HepG2 (cell line): ENCODE results near the gene CAPZA1. TPM values are rescaled to one million over a fixed set of nuclear protein-coding genes. Genes with fewer than 3 reads are reported as not detected.

Source experiments
- ATAC-seq: fragments of 200-7000 bp; cut with Tn5 transposase; 3 replicates; pipeline ENCODE4 v1.9.1; 2020; ENCODE audit warnings: mild to moderate bottlenecking, moderate library complexity
- BruUV-seq: library from RNA; stranded (reverse); fragments of 400-500 nt; replicated peaks from 2 replicates; lab custom pipeline; 2021; lab: Mats Ljungman, UMichigan
- CTCF ChIA-PET: fragments of 300-600 bp; formaldehyde crosslinking; extraction: SDS; loops from one replicate; lab custom pipeline; 2021; ENCODE audit warnings: low total read pairs, inconsistent platforms, low intra/inter-chr PET ratio; lab: Yijun Ruan, JAX
- POLR2A ChIA-PET: fragments of 350-600 bp; sonication (Branson Sonifier 250); formaldehyde crosslinking; loops from one replicate; lab custom pipeline; 2020; ENCODE audit warnings: antibody characterized with exemption, inconsistent platforms; lab: Yijun Ruan, JAX
- DNase-seq: peaks from one replicate; pipeline ENCODE4 v3.0.0-alpha.2; 2015; ENCODE audit warnings: low spot score
- FAIRE-seq: peaks from 3 replicates; lab custom pipeline; 2011; peaks lifted over from hg19 to GRCh38; lab: Jason Lieb, UNC
- H2AFZ ChIP-seq: one replicate; pipeline ENCODE4 v1.6.1; 2011; ENCODE audit warnings: low read length, inconsistent platforms
- H3K27ac ChIP-seq: fragments of 300-600 bp; 3 replicates; pipeline ENCODE4 v1.8.0; 2011; ENCODE audit warnings: mixed run types, mild to moderate bottlenecking, mixed read lengths, low read length, inconsistent platforms; ENCODE audit not compliant: insufficient read depth; ENCODE audit errors: extremely low read length
- H3K27me3 ChIP-seq, 2 experiments: fragments of 200-600 bp in 1 of 2; 2 replicates in 1 of 2; 3 replicates in 1 of 2; pipeline versions ENCODE4 v1.6.0 to v1.8.0; 2011; ENCODE audit warnings: low read length in 2 of 2, mild to moderate bottlenecking in 2 of 2, moderate library complexity in 2 of 2, inconsistent platforms in 1 of 2; ENCODE audit not compliant: insufficient read depth in 2 of 2, control insufficient read depth in 1 of 2
- H3K36me3 ChIP-seq, 2 experiments: fragments of 200-600 bp in 1 of 2; replicated peaks in 1 of 2; 2 replicates in 1 of 2; 3 replicates in 1 of 2; pipeline versions ENCODE4 v1.5.1 to v1.8.0; 2011; ENCODE audit warnings: low read length in 2 of 2, inconsistent platforms in 1 of 2; ENCODE audit not compliant: insufficient read depth in 2 of 2, control insufficient read depth in 1 of 2
- H3K4me1 ChIP-seq: 2 replicates; pipeline ENCODE4 v1.5.1; 2012; ENCODE audit warnings: low read length, inconsistent platforms; ENCODE audit not compliant: insufficient read depth
- H3K4me2 ChIP-seq: 2 replicates; pipeline ENCODE4 v1.6.0; 2011; ENCODE audit warnings: low read depth, low read length, inconsistent platforms
- H3K4me3 ChIP-seq, 3 experiments: fragments of 200-600 bp in 1 of 3; sonication (generic), shearing (Covaris generic) in 1 of 3; replicated peaks in 1 of 3; 2 replicates each; pipeline ENCODE4 v1.5.1; 2011 to 2016; ENCODE audit warnings: low read length in 3 of 3, inconsistent platforms in 2 of 3, low read depth in 2 of 3, mild to moderate bottlenecking in 2 of 3, control low read depth in 1 of 3, mixed read lengths in 1 of 3; ENCODE audit not compliant: insufficient read depth in 1 of 3
- H3K79me2 ChIP-seq: one replicate; pipeline ENCODE4 v1.6.1; 2011; ENCODE audit warnings: low read length, inconsistent platforms; ENCODE audit not compliant: insufficient read depth
- H3K9ac ChIP-seq: 2 replicates; pipeline ENCODE4 v1.6.0; 2011; ENCODE audit warnings: mild to moderate bottlenecking, low read depth, low read length, inconsistent platforms; ENCODE audit not compliant: insufficient read depth
- H3K9me3 ChIP-seq: 2 replicates; pipeline ENCODE4 v1.5.1; 2012; ENCODE audit warnings: mild to moderate bottlenecking, low read length
- H4K20me1 ChIP-seq: 2 replicates; pipeline ENCODE4 v1.6.0; 2011; ENCODE audit warnings: inconsistent platforms, mild to moderate bottlenecking, low read length, moderate library complexity; ENCODE audit not compliant: insufficient read depth
- CREM ChIP-seq, 2 experiments: sonication (generic) in 1 of 2; formaldehyde crosslinking in 1 of 2; IDR thresholded peaks; 2 replicates each; pipeline versions ENCODE4 v1.4.0 to v1.6.1; 2016 to 2020; ENCODE audit warnings: antibody characterized with exemption in 1 of 2, mild to moderate bottlenecking in 1 of 2, missing genetic modification reagents in 1 of 2
- FOXC1 ChIP-seq: sonication (generic); formaldehyde crosslinking; IDR thresholded peaks from 2 replicates; pipeline ENCODE4 v1.8.0; 2022; ENCODE audit warnings: mild to moderate bottlenecking, missing genetic modification reagents, borderline replicate concordance
- JUND ChIP-seq: sonication (generic); formaldehyde crosslinking; IDR thresholded peaks from 2 replicates; pipeline ENCODE4 v1.8.0; 2022; ENCODE audit warnings: mild to moderate bottlenecking, missing genetic modification reagents
- NCOA5 ChIP-seq: sonication (generic); formaldehyde crosslinking; IDR thresholded peaks from 2 replicates; pipeline ENCODE4 v1.4.0; 2020; ENCODE audit warnings: missing genetic modification reagents
- ONECUT2 ChIP-seq: sonication (generic); formaldehyde crosslinking; IDR thresholded peaks from 2 replicates; pipeline ENCODE4 v1.4.0; 2020; ENCODE audit warnings: missing genetic modification reagents
- PPARG ChIP-seq: conservative IDR thresholded peaks from 2 replicates; pipeline ENCODE4 v1.6.1; 2016; ENCODE audit warnings: missing biosample characterization, missing genetic modification reagents
- PRMT3 ChIP-seq: sonication (generic); formaldehyde crosslinking; IDR thresholded peaks from 2 replicates; pipeline ENCODE4 v1.8.1; 2022; ENCODE audit warnings: low read depth, mild to moderate bottlenecking, moderate library complexity, missing genetic modification reagents, borderline replicate concordance
- ZBTB43 ChIP-seq: sonication (generic); formaldehyde crosslinking; conservative IDR thresholded peaks from 2 replicates; pipeline ENCODE4 v1.4.0; 2020; ENCODE audit warnings: missing genetic modification reagents
- ZNF614 ChIP-seq: IDR thresholded peaks from 2 replicates; pipeline ENCODE4 v1.6.1; 2018; ENCODE audit warnings: missing biosample characterization, missing genetic modification reagents, inconsistent platforms, borderline replicate concordance
- ZNF850 ChIP-seq: sonication (generic); formaldehyde crosslinking; conservative IDR thresholded peaks from 2 replicates; pipeline ENCODE4 v1.9.0; 2021; ENCODE audit warnings: mild to moderate bottlenecking, missing genetic modification reagents
- WGBS: methylation state at CpG from one replicate; pipeline ENCODE4 v1.1.6; 2017; ENCODE audit warnings: low lambda C conversion rate; 5-methylcytosine and 5-hydroxymethylcytosine counted together
- in situ Hi-C: cut with HindIII; loops from 2 replicates; pipeline ENCODE4 v1.10.0; 2017; ENCODE audit warnings: low pct_unique_long_range_greater_than_20kb; ENCODE audit not compliant: extremely low pct_ligation_motif_present
- intact Hi-C: fragments of 100-400 bp; cut with micrococcal nuclease; formaldehyde crosslinking; loops from one replicate; pipeline ENCODE4 v1.10.0; 2022; ENCODE audit not compliant: unreplicated experiment
- polyA plus RNA-seq, 8 experiments: library from polyadenylated mRNA; depleted of rRNA in 3 of 8; stranded (reverse) in 7 of 8; unstranded in 1 of 8; fragments of >200 nt; fragmentation: Illumina TruSeq in 4 of 8; extraction: Trizol in 4 of 8; gene quantifications; 2 replicates each; pipeline versions ENCODE4 v1.2.1 to v1.2.3, GENCODE V29; 2011 to 2016; ENCODE audit warnings: low read depth in 4 of 8, missing spikeins in 1 of 8, mixed read lengths in 1 of 8; ENCODE audit not compliant: insufficient read depth in 1 of 8
- total RNA-seq, 5 experiments: library from RNA; depleted of rRNA; stranded (reverse); fragments of >200 nt; fragmentation: Illumina TruSeq; extraction: Trizol; gene quantifications; 2 replicates each; pipeline ENCODE4 v1.2.3, GENCODE V29; 2016; ENCODE audit warnings: low read depth in 1 of 5
- TF ChIP-seq, protein P1 (sequence below): sonication (generic); formaldehyde crosslinking; IDR thresholded peaks from 2 replicates; pipeline ENCODE4 v1.5.1; 2020; ENCODE audit warnings: missing genetic modification reagents, mild to moderate bottlenecking, borderline replicate concordance

CAPZA1 gene
- total and polyA plus RNA-seq, 2 of the 13 experiments (the other 11 are each of a cell fraction or from before 2014, with no cell fraction given), result 67.0 to 117 TPM

DNA sequence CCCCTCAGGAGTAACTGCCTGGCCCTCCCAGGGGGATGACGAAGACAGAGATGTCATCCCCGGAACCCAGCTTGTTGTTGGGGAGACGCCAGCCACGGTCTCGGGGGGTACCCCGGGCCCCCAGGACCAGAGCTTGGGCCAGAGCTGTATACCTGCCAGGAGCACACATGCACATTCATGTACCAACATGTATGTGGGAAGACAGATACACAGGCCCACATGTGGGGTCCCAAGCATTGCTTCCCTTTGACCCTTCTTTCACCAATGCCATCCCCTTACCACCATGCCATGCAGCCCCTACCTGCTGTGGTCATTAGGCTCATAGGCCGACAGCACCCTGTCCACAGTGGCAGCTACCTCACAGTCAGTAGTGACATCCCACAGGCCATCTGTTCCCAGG lies 90.5 kb downstream of the CAPZA1 start (continued):
- no peak for TF ChIP-seq CREM (IDR thresholded peaks at IDR 0.05)
- TF ChIP-seq CREM (CRISPR knock-in tag; IDR thresholded peaks at IDR 0.05), result no peak
- TF ChIP-seq ZNF850, result no peak
- no peak for TF ChIP-seq ZNF614 (CRISPR knock-in tag)

DNA sequence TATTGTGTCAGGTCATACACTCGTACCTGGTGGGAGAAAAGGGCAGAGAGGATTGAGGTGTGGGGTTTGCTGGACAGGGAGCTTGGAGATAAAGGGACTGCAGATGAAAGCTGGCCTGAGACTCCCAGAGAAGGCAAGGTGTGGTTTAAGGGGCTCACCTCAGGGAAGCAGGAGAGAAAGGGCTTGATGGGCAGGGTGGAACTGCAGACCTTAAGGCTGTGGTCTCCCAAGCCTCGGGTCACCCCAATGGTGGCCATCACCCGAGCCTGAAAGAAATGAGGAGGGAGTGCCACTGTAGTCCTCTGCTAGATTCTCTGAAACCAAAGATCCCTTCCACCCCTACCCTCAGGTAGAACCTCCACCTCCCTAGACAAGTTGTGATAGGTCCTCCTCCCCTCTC lies 91.0 kb downstream of the CAPZA1 start:
- POLR2A ChIA-PET, result interaction anchor here (1.4 kb wide), 1 partner anchor 15 kb away, joined by 3 read pairs; no protein-coding TSS in a partner anchor
- no peaks in the 10 kb centered on the region for H4K20me1 ChIP-seq
- TF ChIP-seq ZBTB43, result no peak
- no peak for TF ChIP-seq JUND (CRISPR knock-in tag)
- TF ChIP-seq PPARG (CRISPR knock-in tag), result no peak
- no peak for TF ChIP-seq FOXC1 (CRISPR knock-in tag)
- TF ChIP-seq PRMT3, result no peak
- TF ChIP-seq NCOA5 (CRISPR knock-in tag), result no peak
- TF ChIP-seq ONECUT2 (CRISPR knock-in tag), result no peak
- TF ChIP-seq, protein P1, sequence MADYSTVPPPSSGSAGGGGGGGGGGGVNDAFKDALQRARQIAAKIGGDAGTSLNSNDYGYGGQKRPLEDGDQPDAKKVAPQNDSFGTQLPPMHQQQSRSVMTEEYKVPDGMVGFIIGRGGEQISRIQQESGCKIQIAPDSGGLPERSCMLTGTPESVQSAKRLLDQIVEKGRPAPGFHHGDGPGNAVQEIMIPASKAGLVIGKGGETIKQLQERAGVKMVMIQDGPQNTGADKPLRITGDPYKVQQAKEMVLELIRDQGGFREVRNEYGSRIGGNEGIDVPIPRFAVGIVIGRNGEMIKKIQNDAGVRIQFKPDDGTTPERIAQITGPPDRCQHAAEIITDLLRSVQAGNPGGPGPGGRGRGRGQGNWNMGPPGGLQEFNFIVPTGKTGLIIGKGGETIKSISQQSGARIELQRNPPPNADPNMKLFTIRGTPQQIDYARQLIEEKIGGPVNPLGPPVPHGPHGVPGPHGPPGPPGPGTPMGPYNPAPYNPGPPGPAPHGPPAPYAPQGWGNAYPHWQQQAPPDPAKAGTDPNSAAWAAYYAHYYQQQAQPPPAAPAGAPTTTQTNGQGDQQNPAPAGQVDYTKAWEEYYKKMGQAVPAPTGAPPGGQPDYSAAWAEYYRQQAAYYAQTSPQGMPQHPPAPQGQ, result no peak
- peaks cover 11 to 71% of the 10 kb centered on the region in 2 experiments for H3K27me3 ChIP-seq
- peaks cover 32% of the 10 kb centered on the region for H3K4me1 ChIP-seq
- DNase-seq, result no peak
- BruUV-seq, result no TSS peak
- no peaks in the 10 kb centered on the region for H3K9me3 ChIP-seq
- WGBS, result 0% methylated on average over 1 of the region's 3 CpGs
- H2AFZ ChIP-seq, result no peak overlapping the region
- FAIRE-seq, result no peak
- in situ Hi-C loops (loop anchor here (25.0 kb wide), 1 partner anchor 327 kb away; no protein-coding TSS in a partner anchor), intact Hi-C loops (no loop called here)
- CTCF ChIA-PET, result no interaction called here
- no peak for ATAC-seq
- no peak overlapping the region for H3K4me2 ChIP-seq
- no peak overlapping the region for H3K9ac ChIP-seq
- no peaks in the 10 kb centered on the region for H3K36me3 ChIP-seq
- H3K79me2 ChIP-seq, result peaks cover 10% of the 10 kb centered on the region
- no peak overlapping the region for H3K4me3 ChIP-seq
- H3K27ac ChIP-seq, result no peak overlapping the region
